Brain pericyte (primary cell): ENCODE data around the gene LCN12.
"Not testable (repeated sequence)": the region's sequence is repeated elsewhere in the genome, so short reads cannot be mapped to it uniquely, and the experiment has no call there.

ENCODE experiments used
- DNase-seq: peaks from one replicate; pipeline ENCODE4 v3.0.0-alpha.2; 2012; ENCODE audit warnings: low read depth, low spot score

Gene LCN12

GRCh38 chr9:136991993-136992818 lies 40.1 kb downstream of the LCN12 start, which contains the start of gene PAXX:
PAXX (plus strand) TSS chr9:136992422; CDS start chr9:136992444, 22 bp downstream.
- DNase-seq, result no peak

GRCh38 chr9:136992819-136993369 lies 40.8 kb downstream of the LCN12 start:
- DNase-seq, result no peak

GRCh38 chr9:136994180-136994887 lies 42.3 kb downstream of the LCN12 start:
- DNase-seq, result no peak

- DNase-seq, result no peak
These were observed 42.8 kb downstream of the LCN12 start for GRCh38 chr9:136994888-136995230.

- no peak for DNase-seq
These were observed 43.3 kb downstream of the LCN12 start for GRCh38 chr9:136995362-136995761.

- DNase-seq, result no peak
These were observed 43.8 kb downstream of the LCN12 start for GRCh38 chr9:136995772-136996311.

GRCh38 chr9:136996361-136997292 lies 44.6 kb downstream of the LCN12 start, which contains the start of gene CLIC3:
CLIC3 (minus strand) TSS chr9:136996568; CDS start chr9:136996543, 25 bp downstream.
- no peak for DNase-seq

GRCh38 chr9:136997371-136997770 lies 45.3 kb downstream of the LCN12 start:
- no peak for DNase-seq

- no peak for DNase-seq
These were observed 45.8 kb downstream of the LCN12 start for GRCh38 chr9:136997830-136998234.

GRCh38 chr9:137000177-137000930 lies 48.3 kb downstream of the LCN12 start:
- DNase-seq, result no peak

- no peak for DNase-seq
These were observed 50.0 kb downstream of the LCN12 start for GRCh38 chr9:137001857-137002645.

- no peak for DNase-seq
These were observed 50.6 kb downstream of the LCN12 start for GRCh38 chr9:137002646-137003041.

GRCh38 chr9:137004285-137004684 lies 52.2 kb downstream of the LCN12 start:
- DNase-seq, result not testable (repeated sequence)
